ENCODE results near the gene RAB20. TPM values are rescaled to one million over a fixed set of nuclear protein-coding genes. Genes with fewer than 3 reads are reported as not detected.
A peak's percentile ranks its signal among the peaks of the same experiment; 100 is the strongest.

Gene RAB20
- total and polyA plus RNA-seq, 9 of the 15 experiments (the other 6 are each of a cell fraction or from before 2014, with no cell fraction given) = 0.62 to 9.2 (median 5.4) TPM

DNA sequence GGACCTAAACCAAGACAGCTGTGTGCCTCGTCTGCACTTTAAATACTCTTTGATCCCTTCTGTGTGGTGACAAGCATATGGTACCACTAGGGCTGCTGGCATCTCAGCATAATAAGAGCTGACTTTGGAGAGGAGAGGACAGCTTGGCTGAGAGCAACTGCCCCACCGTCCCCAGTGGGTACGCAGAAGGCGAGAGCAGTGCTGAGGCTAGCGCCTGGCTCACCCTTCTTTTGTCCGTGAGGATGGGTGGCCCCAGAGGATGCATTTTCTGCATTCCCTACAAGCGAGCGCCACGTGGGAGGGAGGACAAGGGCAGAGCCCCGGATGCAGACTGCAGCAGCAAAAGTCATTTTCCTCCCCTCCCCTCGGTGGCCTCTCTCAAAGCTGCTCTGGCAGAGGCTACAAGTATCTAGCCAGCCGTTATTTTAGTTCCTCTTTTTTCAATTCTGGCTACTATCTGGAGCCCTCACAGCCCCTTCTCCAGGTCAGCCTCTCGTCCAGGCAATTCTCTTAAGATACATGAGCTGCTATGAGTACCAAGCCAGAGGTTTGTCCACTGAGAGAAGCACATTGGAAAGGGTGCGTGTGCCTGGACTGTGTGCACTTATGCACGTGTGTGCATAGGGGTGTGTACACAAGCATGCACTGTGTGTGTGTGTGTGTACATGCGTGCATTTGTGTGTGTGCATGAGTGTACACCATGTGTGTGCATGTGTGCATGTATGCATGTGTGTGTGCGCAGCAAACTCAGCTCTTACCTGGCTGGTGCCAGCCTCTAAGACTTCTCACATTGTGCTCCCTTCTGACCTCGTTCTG is 51.3 kb downstream of the RAB20 start (continued):
- TF ChIP-seq TCF3 (CRISPR knock-in tag; IDR thresholded peaks at IDR 0.05) (peak; percentile 53), PURB (CRISPR knock-in tag; IDR thresholded peaks at IDR 0.05; ENCODE audit: low read depth) (no peak), NR4A1 (CRISPR knock-in tag; IDR thresholded peaks at IDR 0.05) (no peak), NR4A1 (tag; IDR thresholded peaks at IDR 0.05) (no peak), HNRNPK (IDR thresholded peaks at IDR 0.05; ENCODE audit: low read depth, low read length, poor library complexity, severe bottlenecking) (no peak), NCOA4 (IDR thresholded peaks at IDR 0.05; ENCODE audit: partially characterized antibody) (no peak), ZNF165 (CRISPR knock-in tag; IDR thresholded peaks at IDR 0.05; ENCODE audit: borderline replicate concordance) (no peak), CHCHD3 (CRISPR knock-in tag; IDR thresholded peaks at IDR 0.05) (no peak), KLF16 (IDR thresholded peaks at IDR 0.05) (no peak), JUN (IDR thresholded peaks at IDR 0.05; ENCODE audit: borderline replicate concordance, low read depth, low read length) (no peak), JUN (CRISPR knock-in tag; IDR thresholded peaks at IDR 0.05; ENCODE audit: borderline replicate concordance) (no peak), CBFA2T3 (IDR thresholded peaks at IDR 0.05) (peak; percentile 47; the same call in 1 of the 2 replicates), SETDB1 (IDR thresholded peaks at IDR 0.05; ENCODE audit: low read length) (no peak), XRCC4 (IDR thresholded peaks at IDR 0.05; ENCODE audit: extremely low read depth, insufficient read depth, insufficient read length) (no peak), FOXA3 (CRISPR knock-in tag; conservative IDR thresholded peaks at IDR 0.05 in 1 of 2, IDR thresholded peaks at IDR 0.05 in 1 of 2) (peak in 1 of 2 experiments; percentile 66; a peak in 1 of 4 replicates)
- TF ChIP-seq, protein P1, sequence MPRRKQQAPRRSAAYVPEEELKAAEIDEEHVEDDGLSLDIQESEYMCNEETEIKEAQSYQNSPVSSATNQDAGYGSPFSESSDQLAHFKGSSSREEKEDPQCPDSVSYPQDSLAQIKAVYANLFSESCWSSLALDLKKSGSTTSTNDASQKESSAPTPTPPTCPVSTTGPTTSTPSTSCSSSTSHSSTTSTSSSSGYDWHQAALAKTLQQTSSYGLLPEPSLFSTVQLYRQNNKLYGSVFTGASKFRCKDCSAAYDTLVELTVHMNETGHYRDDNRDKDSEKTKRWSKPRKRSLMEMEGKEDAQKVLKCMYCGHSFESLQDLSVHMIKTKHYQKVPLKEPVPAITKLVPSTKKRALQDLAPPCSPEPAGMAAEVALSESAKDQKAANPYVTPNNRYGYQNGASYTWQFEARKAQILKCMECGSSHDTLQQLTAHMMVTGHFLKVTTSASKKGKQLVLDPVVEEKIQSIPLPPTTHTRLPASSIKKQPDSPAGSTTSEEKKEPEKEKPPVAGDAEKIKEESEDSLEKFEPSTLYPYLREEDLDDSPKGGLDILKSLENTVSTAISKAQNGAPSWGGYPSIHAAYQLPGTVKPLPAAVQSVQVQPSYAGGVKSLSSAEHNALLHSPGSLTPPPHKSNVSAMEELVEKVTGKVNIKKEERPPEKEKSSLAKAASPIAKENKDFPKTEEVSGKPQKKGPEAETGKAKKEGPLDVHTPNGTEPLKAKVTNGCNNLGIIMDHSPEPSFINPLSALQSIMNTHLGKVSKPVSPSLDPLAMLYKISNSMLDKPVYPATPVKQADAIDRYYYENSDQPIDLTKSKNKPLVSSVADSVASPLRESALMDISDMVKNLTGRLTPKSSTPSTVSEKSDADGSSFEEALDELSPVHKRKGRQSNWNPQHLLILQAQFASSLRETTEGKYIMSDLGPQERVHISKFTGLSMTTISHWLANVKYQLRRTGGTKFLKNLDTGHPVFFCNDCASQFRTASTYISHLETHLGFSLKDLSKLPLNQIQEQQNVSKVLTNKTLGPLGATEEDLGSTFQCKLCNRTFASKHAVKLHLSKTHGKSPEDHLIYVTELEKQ (CRISPR knock-in tag; IDR thresholded peaks at IDR 0.05) = no peak
- TF ChIP-seq, protein P2, sequence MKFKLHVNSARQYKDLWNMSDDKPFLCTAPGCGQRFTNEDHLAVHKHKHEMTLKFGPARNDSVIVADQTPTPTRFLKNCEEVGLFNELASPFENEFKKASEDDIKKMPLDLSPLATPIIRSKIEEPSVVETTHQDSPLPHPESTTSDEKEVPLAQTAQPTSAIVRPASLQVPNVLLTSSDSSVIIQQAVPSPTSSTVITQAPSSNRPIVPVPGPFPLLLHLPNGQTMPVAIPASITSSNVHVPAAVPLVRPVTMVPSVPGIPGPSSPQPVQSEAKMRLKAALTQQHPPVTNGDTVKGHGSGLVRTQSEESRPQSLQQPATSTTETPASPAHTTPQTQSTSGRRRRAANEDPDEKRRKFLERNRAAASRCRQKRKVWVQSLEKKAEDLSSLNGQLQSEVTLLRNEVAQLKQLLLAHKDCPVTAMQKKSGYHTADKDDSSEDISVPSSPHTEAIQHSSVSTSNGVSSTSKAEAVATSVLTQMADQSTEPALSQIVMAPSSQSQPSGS (CRISPR knock-in tag; IDR thresholded peaks at IDR 0.05) = no peak
- TF ChIP-seq, protein P3, sequence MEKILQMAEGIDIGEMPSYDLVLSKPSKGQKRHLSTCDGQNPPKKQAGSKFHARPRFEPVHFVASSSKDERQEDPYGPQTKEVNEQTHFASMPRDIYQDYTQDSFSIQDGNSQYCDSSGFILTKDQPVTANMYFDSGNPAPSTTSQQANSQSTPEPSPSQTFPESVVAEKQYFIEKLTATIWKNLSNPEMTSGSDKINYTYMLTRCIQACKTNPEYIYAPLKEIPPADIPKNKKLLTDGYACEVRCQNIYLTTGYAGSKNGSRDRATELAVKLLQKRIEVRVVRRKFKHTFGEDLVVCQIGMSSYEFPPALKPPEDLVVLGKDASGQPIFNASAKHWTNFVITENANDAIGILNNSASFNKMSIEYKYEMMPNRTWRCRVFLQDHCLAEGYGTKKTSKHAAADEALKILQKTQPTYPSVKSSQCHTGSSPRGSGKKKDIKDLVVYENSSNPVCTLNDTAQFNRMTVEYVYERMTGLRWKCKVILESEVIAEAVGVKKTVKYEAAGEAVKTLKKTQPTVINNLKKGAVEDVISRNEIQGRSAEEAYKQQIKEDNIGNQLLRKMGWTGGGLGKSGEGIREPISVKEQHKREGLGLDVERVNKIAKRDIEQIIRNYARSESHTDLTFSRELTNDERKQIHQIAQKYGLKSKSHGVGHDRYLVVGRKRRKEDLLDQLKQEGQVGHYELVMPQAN (IDR thresholded peaks at IDR 0.05; ENCODE audit: borderline replicate concordance) = no peak
- TF ChIP-seq, protein P4, sequence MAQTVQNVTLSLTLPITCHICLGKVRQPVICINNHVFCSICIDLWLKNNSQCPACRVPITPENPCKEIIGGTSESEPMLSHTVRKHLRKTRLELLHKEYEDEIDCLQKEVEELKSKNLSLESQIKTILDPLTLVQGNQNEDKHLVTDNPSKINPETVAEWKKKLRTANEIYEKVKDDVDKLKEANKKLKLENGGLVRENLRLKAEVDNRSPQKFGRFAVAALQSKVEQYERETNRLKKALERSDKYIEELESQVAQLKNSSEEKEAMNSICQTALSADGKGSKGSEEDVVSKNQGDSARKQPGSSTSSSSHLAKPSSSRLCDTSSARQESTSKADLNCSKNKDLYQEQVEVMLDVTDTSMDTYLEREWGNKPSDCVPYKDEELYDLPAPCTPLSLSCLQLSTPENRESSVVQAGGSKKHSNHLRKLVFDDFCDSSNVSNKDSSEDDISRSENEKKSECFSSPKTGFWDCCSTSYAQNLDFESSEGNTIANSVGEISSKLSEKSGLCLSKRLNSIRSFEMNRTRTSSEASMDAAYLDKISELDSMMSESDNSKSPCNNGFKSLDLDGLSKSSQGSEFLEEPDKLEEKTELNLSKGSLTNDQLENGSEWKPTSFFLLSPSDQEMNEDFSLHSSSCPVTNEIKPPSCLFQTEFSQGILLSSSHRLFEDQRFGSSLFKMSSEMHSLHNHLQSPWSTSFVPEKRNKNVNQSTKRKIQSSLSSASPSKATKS (CRISPR knock-in tag; IDR thresholded peaks at IDR 0.05) = no peak
